HG03457 (cell line): ENCODE results near the gene BMP2K.
"Not testable (repeated sequence)": the region's sequence is repeated elsewhere in the genome, so short reads cannot be mapped to it uniquely, and the experiment has no call there.

Experiments
- ATAC-seq: cut with Tn5 transposase; IDR thresholded peaks from one replicate; pipeline ENCODE4 v1.9.1; 2021; ENCODE audit warnings: moderate number of reproducible peaks; ENCODE audit not compliant: unreplicated experiment

Gene BMP2K

GRCh38 chr4:78787392-78788006, 11.3 kb downstream of the BMP2K start:
- no peak for ATAC-seq

GRCh38 chr4:78788007-78788889, 12.1 kb downstream of the BMP2K start:
- ATAC-seq: no peak

- not testable (repeated sequence) for ATAC-seq
These were observed 19.7 kb downstream of the BMP2K start for GRCh38 chr4:78795594-78796416.

GRCh38 chr4:78796526-78796925, 20.4 kb downstream of the BMP2K start:
- ATAC-seq: no peak

- no peak for ATAC-seq
These were observed 21.7 kb downstream of the BMP2K start for GRCh38 chr4:78797777-78798284.

GRCh38 chr4:78799551-78800495, 23.7 kb downstream of the BMP2K start:
- ATAC-seq: peak; percentile 40

GRCh38 chr4:78800965-78801364, 24.8 kb downstream of the BMP2K start:
- ATAC-seq: no peak

- ATAC-seq: no peak
These were observed 27.8 kb downstream of the BMP2K start for GRCh38 chr4:78803983-78804382.

GRCh38 chr4:78806943-78807460, 30.9 kb downstream of the BMP2K start:
- no peak for ATAC-seq

GRCh38 chr4:78809295-78809694, 33.1 kb downstream of the BMP2K start:
- ATAC-seq: no peak

- no peak for ATAC-seq
These were observed 34.0 kb downstream of the BMP2K start for GRCh38 chr4:78809928-78810835.

- no peak for ATAC-seq
These were observed 34.9 kb downstream of the BMP2K start for GRCh38 chr4:78811034-78811433.

- no peak for ATAC-seq
These were observed 42.5 kb downstream of the BMP2K start for GRCh38 chr4:78818530-78819079.

GRCh38 chr4:78824001-78824400, 47.9 kb downstream of the BMP2K start:
- no peak for ATAC-seq

GRCh38 chr4:78827191-78827590, 51.0 kb downstream of the BMP2K start:
- ATAC-seq: no peak

GRCh38 chr4:78829296-78829695, 53.1 kb downstream of the BMP2K start:
- no peak for ATAC-seq

- ATAC-seq: not testable (repeated sequence)
These were observed 63.5 kb downstream of the BMP2K start for GRCh38 chr4:78839676-78840075.

- ATAC-seq: not testable (repeated sequence)
These were observed 64.1 kb downstream of the BMP2K start for GRCh38 chr4:78840286-78840685.

- peak; percentile 78 for ATAC-seq
These were observed 69.3 kb downstream of the BMP2K start for GRCh38 chr4:78845472-78845871.
